B cell (primary cell): Measurements from ENCODE around the gene ARID4B. TPM values are rescaled to one million over a fixed set of nuclear protein-coding genes. Genes with fewer than 3 reads are reported as not detected.
A peak's percentile ranks its signal among the peaks of the same experiment; 100 is the strongest.

Experiments used
- ATAC-seq: fragments of 200-7000 bp; cut with Tn5 transposase; one replicate; pipeline ENCODE4 v1.10.0; 2021; ENCODE audit warnings: low read depth, mild to moderate bottlenecking, moderate number of reproducible peaks, moderate library complexity
- CTCF ChIA-PET: fragments of 350-600 bp; sonication (Branson Sonifier 250); formaldehyde crosslinking; loops from one replicate; lab custom pipeline; 2021; ENCODE audit warnings: antibody characterized with exemption, inconsistent platforms; lab: Charles Lee
- POLR2A ChIA-PET: fragments of 350-600 bp; sonication (Branson Sonifier 250); formaldehyde crosslinking; loops from one replicate; lab custom pipeline; 2021; ENCODE audit warnings: antibody characterized with exemption; lab: Charles Lee
- DNase-seq: peaks from one replicate; pipeline ENCODE4 v3.0.0; 2013
- H2AFZ ChIP-seq: 2 replicates; pipeline ENCODE4 v1.6.1; 2012; ENCODE audit warnings: mild to moderate bottlenecking, low read depth, low read length; ENCODE audit not compliant: insufficient read depth, poor library complexity, severe bottlenecking
- H3K27ac ChIP-seq, 2 donors: 1 replicate in 1 of 2; 2 replicates in 1 of 2; pipeline ENCODE4 v1.5.1; 2012 to 2013; ENCODE audit warnings: low read length in 2 of 2, mild to moderate bottlenecking in 2 of 2, moderate library complexity in 1 of 2
- H3K27me3 ChIP-seq, 4 experiments: fragments of 200-600 bp in 1 of 4; sonication (generic) in 1 of 4; replicated peaks in 1 of 4; 1 replicate in 2 of 4; 2 replicates in 2 of 4; pipeline versions ENCODE4 v1.6.1 to v1.7.0; 2013 to 2016; ENCODE audit warnings: low read length in 3 of 4, mild to moderate bottlenecking in 2 of 4, mixed read lengths in 1 of 4, moderate library complexity in 1 of 4; ENCODE audit not compliant: insufficient read depth in 4 of 4, control insufficient read depth in 3 of 4; ENCODE audit errors: control extremely low read depth in 1 of 4
- H3K36me3 ChIP-seq, 2 experiments: replicated peaks in 1 of 2; 1 replicate in 1 of 2; 2 replicates in 1 of 2; pipeline versions ENCODE4 v1.6.1 to v1.7.1; 2013; ENCODE audit warnings: low read length in 1 of 2; ENCODE audit not compliant: insufficient read depth in 2 of 2, control insufficient read depth in 1 of 2; ENCODE audit errors: control extremely low read depth in 1 of 2, extremely low read depth in 1 of 2
- H3K4me1 ChIP-seq, 2 donors: fragments of 200-600 bp in 1 of 2; sonication (generic) in 1 of 2; 1 replicate in 1 of 2; 2 replicates in 1 of 2; pipeline versions ENCODE4 v1.5.1 to v1.6.1; 2013 to 2017; ENCODE audit warnings: low read length in 2 of 2; ENCODE audit not compliant: control insufficient read depth in 2 of 2, insufficient read depth in 2 of 2
- H3K4me2 ChIP-seq: replicated peaks from 2 replicates; pipeline ENCODE3; 2012; ENCODE audit warnings: mild to moderate bottlenecking, low read depth, low read length; ENCODE audit not compliant: poor library complexity, severe bottlenecking
- H3K4me3 ChIP-seq, 5 experiments: fragments of 200-600 bp in 1 of 5; sonication (generic) in 1 of 5; 1 replicate in 3 of 5; 2 replicates in 2 of 5; pipeline versions ENCODE4 v1.5.1 to v1.7.0; 2011 to 2016; ENCODE audit warnings: low read length in 4 of 5, mild to moderate bottlenecking in 4 of 5, low read depth in 2 of 5, control low read depth in 1 of 5, moderate library complexity in 1 of 5; ENCODE audit not compliant: insufficient read depth in 1 of 5; ENCODE audit errors: control extremely low read depth in 1 of 5, extremely low read depth in 1 of 5
- H3K79me2 ChIP-seq: fragments of 200-600 bp; sonication (generic); one replicate; pipeline ENCODE4 v1.6.0; 2016; ENCODE audit warnings: low read length; ENCODE audit not compliant: control insufficient read depth, insufficient read depth
- H3K9ac ChIP-seq: fragments of 200-600 bp; sonication (generic); 2 replicates; pipeline ENCODE4 v1.6.1; 2017; ENCODE audit warnings: mild to moderate bottlenecking, low read length, moderate library complexity
- H3K9me3 ChIP-seq, 3 donors: one replicate each; pipeline versions ENCODE4 v1.6.1 to v1.7.1; 2013; ENCODE audit warnings: low read length in 2 of 3; ENCODE audit not compliant: control insufficient read depth in 2 of 3, insufficient read depth in 1 of 3; ENCODE audit errors: control extremely low read depth in 1 of 3
- H4K20me1 ChIP-seq: 2 replicates; pipeline ENCODE4 v1.6.0; 2012; ENCODE audit warnings: mild to moderate bottlenecking, low read length; ENCODE audit not compliant: insufficient read depth, control insufficient read depth, poor library complexity, severe bottlenecking
- H3K27ac Mint-ChIP-seq: one replicate; pipeline ENCODE4 v1.8.0; 2021; ENCODE audit warnings: mixed read lengths
- H3K27me3 Mint-ChIP-seq: one replicate; pipeline ENCODE4 v1.8.0; 2021; ENCODE audit warnings: mixed read lengths
- H3K4me1 Mint-ChIP-seq: one replicate; pipeline ENCODE4 v1.8.0; 2021; ENCODE audit warnings: mixed read lengths
- H3K4me3 Mint-ChIP-seq: one replicate; pipeline ENCODE4 v1.8.0; 2021; ENCODE audit warnings: mixed read lengths
- H3K9me3 Mint-ChIP-seq: one replicate; pipeline ENCODE4 v1.8.0; 2022; ENCODE audit warnings: mixed read lengths; ENCODE audit not compliant: insufficient read depth
- EZH2 ChIP-seq: IDR thresholded peaks from 2 replicates; pipeline ENCODE4 v1.6.1; 2012; ENCODE audit warnings: borderline replicate concordance, low read depth, mild to moderate bottlenecking, moderate library complexity, low read length; ENCODE audit not compliant: insufficient read depth, poor library complexity, severe bottlenecking
- WGBS: methylation state at CpG from one replicate; pipeline ENCODE4 v1.1.5; 2013; ENCODE audit warnings: missing lambda C conversion rate; ENCODE audit not compliant: insufficient coverage; 5-methylcytosine and 5-hydroxymethylcytosine counted together
- intact Hi-C: fragments of 100-400 bp; cut with micrococcal nuclease; formaldehyde crosslinking; loops from one replicate; pipeline ENCODE4 v1.10.0; 2022
- polyA plus RNA-seq: library from polyadenylated mRNA; depleted of rRNA; stranded (reverse); fragments of >200 nt; gene quantifications from 2 replicates; pipeline ENCODE4 v1.2.3, GENCODE V29; 2012
- total RNA-seq, 2 donors: library from RNA; stranded (reverse); fragments of 120-200 nt in 1 of 2; gene quantifications; 1 replicate in 1 of 2; 2 replicates in 1 of 2; pipeline versions ENCODE4 v1.2.3 to v1.2.4, GENCODE V29; 2013 to 2022
- TF ChIP-seq, protein P1 (sequence below): fragments of 200-600 bp; IDR thresholded peaks from one replicate; pipeline ENCODE4 v1.8.0; 2022; ENCODE audit warnings: antibody characterized with exemption, mild to moderate bottlenecking

The ARID4B gene
- total and polyA plus RNA-seq, 2 donors (not counting 1 experiment from before 2014, with no cell fraction given): 13.2 to 110 TPM

- Histone ChIP-seq H3K4me3 (no peak overlapping the region), H3K27me3 (no peaks in the 10 kb centered on the region), H4K20me1 (peaks cover 51% of the 10 kb centered on the region), H3K36me3 (peaks cover 5 to 8% of the 10 kb centered on the region in 2 experiments), H3K4me2 (peak overlapping the region; percentile 85), H3K79me2 (peaks cover 89% of the 10 kb centered on the region), H3K9ac (no peak overlapping the region), H2AFZ (no peak overlapping the region), H3K9me3 (no peaks in the 10 kb centered on the region), H3K27ac (peak overlapping the region in 1 of 2 donors; percentile 88), H3K4me1 (peaks cover 24 to 40% of the 10 kb centered on the region in 2 donors)
- POLR2A ChIA-PET: no interaction called here
- TF ChIP-seq, protein P1, sequence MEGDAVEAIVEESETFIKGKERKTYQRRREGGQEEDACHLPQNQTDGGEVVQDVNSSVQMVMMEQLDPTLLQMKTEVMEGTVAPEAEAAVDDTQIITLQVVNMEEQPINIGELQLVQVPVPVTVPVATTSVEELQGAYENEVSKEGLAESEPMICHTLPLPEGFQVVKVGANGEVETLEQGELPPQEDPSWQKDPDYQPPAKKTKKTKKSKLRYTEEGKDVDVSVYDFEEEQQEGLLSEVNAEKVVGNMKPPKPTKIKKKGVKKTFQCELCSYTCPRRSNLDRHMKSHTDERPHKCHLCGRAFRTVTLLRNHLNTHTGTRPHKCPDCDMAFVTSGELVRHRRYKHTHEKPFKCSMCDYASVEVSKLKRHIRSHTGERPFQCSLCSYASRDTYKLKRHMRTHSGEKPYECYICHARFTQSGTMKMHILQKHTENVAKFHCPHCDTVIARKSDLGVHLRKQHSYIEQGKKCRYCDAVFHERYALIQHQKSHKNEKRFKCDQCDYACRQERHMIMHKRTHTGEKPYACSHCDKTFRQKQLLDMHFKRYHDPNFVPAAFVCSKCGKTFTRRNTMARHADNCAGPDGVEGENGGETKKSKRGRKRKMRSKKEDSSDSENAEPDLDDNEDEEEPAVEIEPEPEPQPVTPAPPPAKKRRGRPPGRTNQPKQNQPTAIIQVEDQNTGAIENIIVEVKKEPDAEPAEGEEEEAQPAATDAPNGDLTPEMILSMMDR: no peak
- TF ChIP-seq EZH2: no peak
- DNase-seq (no peak), ATAC-seq (no peak)
- Mint-ChIP-seq H3K4me3 (peak overlapping the region; percentile 9), H3K4me1 (peaks cover 40% of the 10 kb centered on the region), H3K27me3 (no peaks in the 10 kb centered on the region), H3K9me3 (no peaks in the 10 kb centered on the region), H3K27ac (no peak overlapping the region)
- intact Hi-C loops: no loop called here
- WGBS: 100% methylated on average over 1 of the region's 5 CpGs
- CTCF ChIA-PET: interaction anchor here (0.6 to 1.6 kb wide), 3 partner anchors 80 to 93 kb away, joined by 3 to 4 read pairs (median 3); no protein-coding TSS in a partner anchor
These were observed 2.9 kb upstream of the ARID4B start for GRCh38 chr1:235330918-235331285.

- H3K4me1 Mint-ChIP-seq: peaks cover 51% of the 10 kb centered on the region
- no peaks in the 10 kb centered on the region for H3K27me3 ChIP-seq
- DNase-seq: no peak
- H4K20me1 ChIP-seq: peaks cover 58% of the 10 kb centered on the region
- H3K9ac ChIP-seq: peak overlapping the region; percentile 87
- H2AFZ ChIP-seq: peak overlapping the region; percentile 90
- ChIA-PET CTCF (interaction anchor here (0.7 to 1.6 kb wide), 7 partner anchors 38 to 175 kb away, joined by 3 to 4 read pairs (median 3); partner anchors contain the start of gene B3GALNT2), POLR2A (no interaction called here)
- peak overlapping the region; percentile 85 for H3K4me2 ChIP-seq
- peaks cover 0 to 1% of the 10 kb centered on the region in 2 experiments for H3K36me3 ChIP-seq
- TF ChIP-seq, protein P1: no peak
- no peak for TF ChIP-seq EZH2
- peaks cover 30 to 53% of the 10 kb centered on the region in 2 donors for H3K4me1 ChIP-seq
- no peaks in the 10 kb centered on the region for H3K9me3 ChIP-seq
- no peaks in the 10 kb centered on the region for H3K9me3 Mint-ChIP-seq
- peak; percentile 5 for ATAC-seq
- peaks cover 89% of the 10 kb centered on the region for H3K79me2 ChIP-seq
- no peaks in the 10 kb centered on the region for H3K27me3 Mint-ChIP-seq
- peak overlapping the region; percentile 83 to 99 (median 91) for H3K4me3 ChIP-seq
- no peak overlapping the region for H3K4me3 Mint-ChIP-seq
- H3K27ac Mint-ChIP-seq: no peak overlapping the region
- intact Hi-C loops: loop anchor here (1.0 to 10.0 kb wide), 6 partner anchors 76 to 1465 kb away; partner anchors contain the start of genes IRF2BP2, LYST and MTR
- WGBS: 5% methylated on average over 22 of the region's 24 CpGs
- H3K27ac ChIP-seq: peak overlapping the region; percentile 84 to 88
These were observed 1.3 kb upstream of the ARID4B start for GRCh38 chr1:235329139-235329902.
